ENCODE measurements around the gene SLC9A4.

DNA sequence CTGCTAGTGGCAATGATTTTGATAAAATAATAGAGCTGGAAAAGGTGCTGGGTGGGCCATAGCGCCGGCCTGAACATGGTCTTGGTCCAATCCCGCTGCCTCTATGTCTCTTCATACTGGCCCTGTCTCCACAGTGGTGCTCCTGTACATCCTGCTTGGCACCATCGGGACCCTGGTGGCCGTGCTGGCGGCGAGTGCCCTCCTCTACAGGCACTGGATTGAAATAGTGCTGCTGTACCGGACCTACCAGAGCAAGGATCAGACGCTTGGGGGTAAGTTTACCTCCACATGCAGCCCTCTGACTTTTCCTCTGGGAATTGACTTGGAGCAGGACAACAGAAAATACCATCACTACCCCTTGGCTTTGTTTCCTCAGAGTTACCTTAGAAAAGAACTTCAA is 26.1 kb upstream of the SLC9A4 start:
- TF ChIP-seq, protein P1, sequence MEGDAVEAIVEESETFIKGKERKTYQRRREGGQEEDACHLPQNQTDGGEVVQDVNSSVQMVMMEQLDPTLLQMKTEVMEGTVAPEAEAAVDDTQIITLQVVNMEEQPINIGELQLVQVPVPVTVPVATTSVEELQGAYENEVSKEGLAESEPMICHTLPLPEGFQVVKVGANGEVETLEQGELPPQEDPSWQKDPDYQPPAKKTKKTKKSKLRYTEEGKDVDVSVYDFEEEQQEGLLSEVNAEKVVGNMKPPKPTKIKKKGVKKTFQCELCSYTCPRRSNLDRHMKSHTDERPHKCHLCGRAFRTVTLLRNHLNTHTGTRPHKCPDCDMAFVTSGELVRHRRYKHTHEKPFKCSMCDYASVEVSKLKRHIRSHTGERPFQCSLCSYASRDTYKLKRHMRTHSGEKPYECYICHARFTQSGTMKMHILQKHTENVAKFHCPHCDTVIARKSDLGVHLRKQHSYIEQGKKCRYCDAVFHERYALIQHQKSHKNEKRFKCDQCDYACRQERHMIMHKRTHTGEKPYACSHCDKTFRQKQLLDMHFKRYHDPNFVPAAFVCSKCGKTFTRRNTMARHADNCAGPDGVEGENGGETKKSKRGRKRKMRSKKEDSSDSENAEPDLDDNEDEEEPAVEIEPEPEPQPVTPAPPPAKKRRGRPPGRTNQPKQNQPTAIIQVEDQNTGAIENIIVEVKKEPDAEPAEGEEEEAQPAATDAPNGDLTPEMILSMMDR (IDR thresholded peaks at IDR 0.05 in 2 of 3, conservative IDR thresholded peaks at IDR 0.05 in 1 of 3; ENCODE audit: borderline replicate concordance in 1 of 3, insufficient read depth in 1 of 3, low read depth in 2 of 3, low read length in 2 of 3), result no peak
- TF ChIP-seq POLR2A (IDR thresholded peaks at IDR 0.05; ENCODE audit: borderline replicate concordance, extremely low read depth, insufficient read depth, insufficient read length) (no peak), CBX3 (IDR thresholded peaks at IDR 0.05; ENCODE audit: low read depth) (no peak), POLR2AphosphoS5 (IDR thresholded peaks at IDR 0.05; ENCODE audit: low read depth, low read length) (no peak), ZNF274 (IDR thresholded peaks at IDR 0.05; ENCODE audit: low read depth, low read length) (no peak), EZH2 (IDR thresholded peaks at IDR 0.05) (no peak), SP1 (IDR thresholded peaks at IDR 0.05; ENCODE audit: low read depth) (no peak), FOSL1 (IDR thresholded peaks at IDR 0.05; ENCODE audit: low read depth) (no peak)
- TF ChIP-seq, protein P2, sequence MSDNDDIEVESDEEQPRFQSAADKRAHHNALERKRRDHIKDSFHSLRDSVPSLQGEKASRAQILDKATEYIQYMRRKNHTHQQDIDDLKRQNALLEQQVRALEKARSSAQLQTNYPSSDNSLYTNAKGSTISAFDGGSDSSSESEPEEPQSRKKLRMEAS (IDR thresholded peaks at IDR 0.05), result no peak
- TF ChIP-seq, protein P3, sequence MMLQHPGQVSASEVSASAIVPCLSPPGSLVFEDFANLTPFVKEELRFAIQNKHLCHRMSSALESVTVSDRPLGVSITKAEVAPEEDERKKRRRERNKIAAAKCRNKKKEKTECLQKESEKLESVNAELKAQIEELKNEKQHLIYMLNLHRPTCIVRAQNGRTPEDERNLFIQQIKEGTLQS (IDR thresholded peaks at IDR 0.05), result no peak
- TF ChIP-seq, protein P4, sequence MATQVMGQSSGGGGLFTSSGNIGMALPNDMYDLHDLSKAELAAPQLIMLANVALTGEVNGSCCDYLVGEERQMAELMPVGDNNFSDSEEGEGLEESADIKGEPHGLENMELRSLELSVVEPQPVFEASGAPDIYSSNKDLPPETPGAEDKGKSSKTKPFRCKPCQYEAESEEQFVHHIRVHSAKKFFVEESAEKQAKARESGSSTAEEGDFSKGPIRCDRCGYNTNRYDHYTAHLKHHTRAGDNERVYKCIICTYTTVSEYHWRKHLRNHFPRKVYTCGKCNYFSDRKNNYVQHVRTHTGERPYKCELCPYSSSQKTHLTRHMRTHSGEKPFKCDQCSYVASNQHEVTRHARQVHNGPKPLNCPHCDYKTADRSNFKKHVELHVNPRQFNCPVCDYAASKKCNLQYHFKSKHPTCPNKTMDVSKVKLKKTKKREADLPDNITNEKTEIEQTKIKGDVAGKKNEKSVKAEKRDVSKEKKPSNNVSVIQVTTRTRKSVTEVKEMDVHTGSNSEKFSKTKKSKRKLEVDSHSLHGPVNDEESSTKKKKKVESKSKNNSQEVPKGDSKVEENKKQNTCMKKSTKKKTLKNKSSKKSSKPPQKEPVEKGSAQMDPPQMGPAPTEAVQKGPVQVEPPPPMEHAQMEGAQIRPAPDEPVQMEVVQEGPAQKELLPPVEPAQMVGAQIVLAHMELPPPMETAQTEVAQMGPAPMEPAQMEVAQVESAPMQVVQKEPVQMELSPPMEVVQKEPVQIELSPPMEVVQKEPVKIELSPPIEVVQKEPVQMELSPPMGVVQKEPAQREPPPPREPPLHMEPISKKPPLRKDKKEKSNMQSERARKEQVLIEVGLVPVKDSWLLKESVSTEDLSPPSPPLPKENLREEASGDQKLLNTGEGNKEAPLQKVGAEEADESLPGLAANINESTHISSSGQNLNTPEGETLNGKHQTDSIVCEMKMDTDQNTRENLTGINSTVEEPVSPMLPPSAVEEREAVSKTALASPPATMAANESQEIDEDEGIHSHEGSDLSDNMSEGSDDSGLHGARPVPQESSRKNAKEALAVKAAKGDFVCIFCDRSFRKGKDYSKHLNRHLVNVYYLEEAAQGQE (IDR thresholded peaks at IDR 0.05; ENCODE audit: low read depth), result no peak
- TF ChIP-seq, protein P5, sequence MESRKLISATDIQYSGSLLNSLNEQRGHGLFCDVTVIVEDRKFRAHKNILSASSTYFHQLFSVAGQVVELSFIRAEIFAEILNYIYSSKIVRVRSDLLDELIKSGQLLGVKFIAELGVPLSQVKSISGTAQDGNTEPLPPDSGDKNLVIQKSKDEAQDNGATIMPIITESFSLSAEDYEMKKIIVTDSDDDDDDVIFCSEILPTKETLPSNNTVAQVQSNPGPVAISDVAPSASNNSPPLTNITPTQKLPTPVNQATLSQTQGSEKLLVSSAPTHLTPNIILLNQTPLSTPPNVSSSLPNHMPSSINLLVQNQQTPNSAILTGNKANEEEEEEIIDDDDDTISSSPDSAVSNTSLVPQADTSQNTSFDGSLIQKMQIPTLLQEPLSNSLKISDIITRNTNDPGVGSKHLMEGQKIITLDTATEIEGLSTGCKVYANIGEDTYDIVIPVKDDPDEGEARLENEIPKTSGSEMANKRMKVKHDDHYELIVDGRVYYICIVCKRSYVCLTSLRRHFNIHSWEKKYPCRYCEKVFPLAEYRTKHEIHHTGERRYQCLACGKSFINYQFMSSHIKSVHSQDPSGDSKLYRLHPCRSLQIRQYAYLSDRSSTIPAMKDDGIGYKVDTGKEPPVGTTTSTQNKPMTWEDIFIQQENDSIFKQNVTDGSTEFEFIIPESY (IDR thresholded peaks at IDR 0.05; ENCODE audit: extremely low read depth, insufficient replicate concordance, low read length), result no peak
